GM12872 (cell line): ENCODE results near the gene KIAA1586.

Source experiments
- CTCF ChIP-seq: IDR thresholded peaks from 3 replicates; pipeline ENCODE4 v1.5.1; 2011; ENCODE audit warnings: low read depth, mild to moderate bottlenecking, low read length, moderate library complexity; ENCODE audit not compliant: insufficient read depth

The KIAA1586 gene

GRCh38 chr6:57017841-57018240 lies 28.7 kb upstream of the KIAA1586 start:
- no peak for TF ChIP-seq CTCF

- no peak for TF ChIP-seq CTCF
Observed at GRCh38 chr6:57019434-57019833, 27.1 kb upstream of the KIAA1586 start.

GRCh38 chr6:57021086-57021720 lies 25.3 kb upstream of the KIAA1586 start:
- TF ChIP-seq CTCF = peak; percentile 49; the same call in 2 of the 3 replicates

- no peak for TF ChIP-seq CTCF
Observed at GRCh38 chr6:57024321-57024720, 22.2 kb upstream of the KIAA1586 start.

GRCh38 chr6:57024775-57025174 lies 21.7 kb upstream of the KIAA1586 start:
- TF ChIP-seq CTCF = no peak

GRCh38 chr6:57026001-57026400 lies 20.5 kb upstream of the KIAA1586 start:
- TF ChIP-seq CTCF = no peak

- TF ChIP-seq CTCF = no peak
Observed at GRCh38 chr6:57027301-57027700, 19.2 kb upstream of the KIAA1586 start.
